ENCODE measurements around the gene OAS3. TPM values are rescaled to one million over a fixed set of nuclear protein-coding genes. Genes with fewer than 3 reads are reported as not detected.

Gene OAS3
- total RNA-seq, 1 experiment from 2014 or later = 1.2 TPM

- ChIA-PET CTCF (interaction anchor here (0.6 to 1.9 kb wide), 3 partner anchors 8 to 139 kb away, joined by 3 to 6 read pairs (median 3); partner anchors contain the start of gene RASAL1), POLR2A (no interaction called here)
- peaks cover 21% of the 10 kb centered on the region for H3K9me3 Mint-ChIP-seq
- H3K4me3 Mint-ChIP-seq = no peak overlapping the region
- no peak for DNase-seq (ENCODE audit: low spot score)
- peaks cover 10% of the 10 kb centered on the region for H3K27me3 Mint-ChIP-seq (ENCODE audit: low read depth)
- TF ChIP-seq GABPB1 (CRISPR knock-in tag; IDR thresholded peaks at IDR 0.05) = no peak
- no peak for TF ChIP-seq ZNF416 (CRISPR knock-in tag; IDR thresholded peaks at IDR 0.05)
- TF ChIP-seq ZNF532 (CRISPR knock-in tag; IDR thresholded peaks at IDR 0.05; ENCODE audit: borderline replicate concordance) = no peak
- no peak for TF ChIP-seq ZNF396 (CRISPR knock-in tag; IDR thresholded peaks at IDR 0.05; ENCODE audit: borderline replicate concordance)
- TF ChIP-seq NFATC4 (CRISPR knock-in tag; IDR thresholded peaks at IDR 0.05) = no peak
- TF ChIP-seq CREB1 (CRISPR knock-in tag; IDR thresholded peaks at IDR 0.05) = no peak
- no peak for TF ChIP-seq PRDM15 (CRISPR knock-in tag; IDR thresholded peaks at IDR 0.05)
- TF ChIP-seq NR2C2 (CRISPR knock-in tag; IDR thresholded peaks at IDR 0.05) = no peak
- TF ChIP-seq IRF1 (CRISPR knock-in tag; IDR thresholded peaks at IDR 0.05) = no peak
- TF ChIP-seq ATF2 (CRISPR knock-in tag; IDR thresholded peaks at IDR 0.05; ENCODE audit: borderline replicate concordance, low read depth) = no peak
- TF ChIP-seq ESRRA (CRISPR knock-in tag; IDR thresholded peaks at IDR 0.05; ENCODE audit: borderline replicate concordance) = no peak
- TF ChIP-seq ZNF425 (CRISPR knock-in tag; conservative IDR thresholded peaks at IDR 0.05) = no peak
- no peak for ATAC-seq
- no peaks in the 10 kb centered on the region for H3K36me3 Mint-ChIP-seq
- no peak overlapping the region for H3K27ac Mint-ChIP-seq
- H3K4me1 Mint-ChIP-seq = no peaks in the 10 kb centered on the region; the same call in none of the 2 replicates
Measured at GRCh38 chr12:112996501-112996900, 58.2 kb downstream of the OAS3 start.

GRCh38 chr12:112997506-112997905 is 59.2 kb downstream of the OAS3 start:
- Mint-ChIP-seq H3K27me3 (ENCODE audit: low read depth) (peaks cover 10% of the 10 kb centered on the region), H3K27ac (no peak overlapping the region), H3K4me3 (no peak overlapping the region), H3K36me3 (no peaks in the 10 kb centered on the region), H3K9me3 (peaks cover 18% of the 10 kb centered on the region), H3K4me1 (no peaks in the 10 kb centered on the region)
- DNase-seq (ENCODE audit: low spot score) (no peak), ATAC-seq (no peak)
- ChIA-PET POLR2A (no interaction called here), CTCF (interaction anchor here (1.9 kb wide), 1 partner anchor 9 kb away, joined by 6 read pairs; no protein-coding TSS in a partner anchor)
- no peak for TF ChIP-seq TEAD4 (CRISPR knock-in tag; IDR thresholded peaks at IDR 0.05)
- no peak for TF ChIP-seq ZNF232 (CRISPR knock-in tag; IDR thresholded peaks at IDR 0.05)
- TF ChIP-seq NFATC4 (CRISPR knock-in tag; IDR thresholded peaks at IDR 0.05) = no peak
- no peak for TF ChIP-seq IRF2 (CRISPR knock-in tag; IDR thresholded peaks at IDR 0.05; ENCODE audit: borderline replicate concordance, low read depth)
- no peak for TF ChIP-seq TCF7 (CRISPR knock-in tag; IDR thresholded peaks at IDR 0.05; ENCODE audit: low read depth)
- no peak for TF ChIP-seq SP1 (CRISPR knock-in tag; conservative IDR thresholded peaks at IDR 0.05)
- no peak for TF ChIP-seq ELF4 (CRISPR knock-in tag; IDR thresholded peaks at IDR 0.05; ENCODE audit: low read depth)
- no peak for TF ChIP-seq OVOL2 (CRISPR knock-in tag; IDR thresholded peaks at IDR 0.05; ENCODE audit: borderline replicate concordance)
- TF ChIP-seq RORB (CRISPR knock-in tag; IDR thresholded peaks at IDR 0.05) = no peak
- no peak for TF ChIP-seq HMGA2 (CRISPR knock-in tag; IDR thresholded peaks at IDR 0.05)
- TF ChIP-seq E2F1 (CRISPR knock-in tag; IDR thresholded peaks at IDR 0.05) = no peak

All from WTC11 (cell line).